ENCODE data around the gene OPCML.
A peak's percentile ranks its signal among the peaks of the same experiment; 100 is the strongest.

Gene OPCML

DNA sequence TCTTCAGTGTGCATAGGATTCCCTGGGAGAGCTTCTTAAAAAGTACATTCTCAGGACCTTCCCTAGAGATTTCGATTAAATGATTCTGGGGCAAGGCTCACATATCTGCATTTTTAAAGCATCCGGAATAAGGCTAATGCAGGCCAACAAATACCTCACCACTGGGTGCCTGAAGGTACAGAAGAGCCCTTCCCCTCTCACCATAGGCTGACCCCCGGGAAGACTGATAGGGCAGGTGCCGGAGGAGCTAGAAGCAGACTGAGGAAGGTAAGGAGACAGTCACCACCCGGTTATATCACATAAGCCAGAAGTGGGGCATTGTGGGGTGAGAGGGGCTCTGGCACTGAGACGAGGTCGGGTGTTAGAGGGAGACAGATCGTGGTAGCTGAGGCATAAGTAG lies 1102.6 kb downstream of the OPCML start:
- H3K27me3 Mint-ChIP-seq (ENCODE audit: low read depth), result peaks cover 8% of the 10 kb centered on the region
- H3K27ac Mint-ChIP-seq, result peak overlapping the region in 1 of 3 experiments; percentile 83
- H3K36me3 Mint-ChIP-seq (ENCODE audit: low read depth), result no peaks in the 10 kb centered on the region
- TF ChIP-seq, protein P1, sequence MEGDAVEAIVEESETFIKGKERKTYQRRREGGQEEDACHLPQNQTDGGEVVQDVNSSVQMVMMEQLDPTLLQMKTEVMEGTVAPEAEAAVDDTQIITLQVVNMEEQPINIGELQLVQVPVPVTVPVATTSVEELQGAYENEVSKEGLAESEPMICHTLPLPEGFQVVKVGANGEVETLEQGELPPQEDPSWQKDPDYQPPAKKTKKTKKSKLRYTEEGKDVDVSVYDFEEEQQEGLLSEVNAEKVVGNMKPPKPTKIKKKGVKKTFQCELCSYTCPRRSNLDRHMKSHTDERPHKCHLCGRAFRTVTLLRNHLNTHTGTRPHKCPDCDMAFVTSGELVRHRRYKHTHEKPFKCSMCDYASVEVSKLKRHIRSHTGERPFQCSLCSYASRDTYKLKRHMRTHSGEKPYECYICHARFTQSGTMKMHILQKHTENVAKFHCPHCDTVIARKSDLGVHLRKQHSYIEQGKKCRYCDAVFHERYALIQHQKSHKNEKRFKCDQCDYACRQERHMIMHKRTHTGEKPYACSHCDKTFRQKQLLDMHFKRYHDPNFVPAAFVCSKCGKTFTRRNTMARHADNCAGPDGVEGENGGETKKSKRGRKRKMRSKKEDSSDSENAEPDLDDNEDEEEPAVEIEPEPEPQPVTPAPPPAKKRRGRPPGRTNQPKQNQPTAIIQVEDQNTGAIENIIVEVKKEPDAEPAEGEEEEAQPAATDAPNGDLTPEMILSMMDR (IDR thresholded peaks at IDR 0.05; ENCODE audit: unreplicated experiment in 3 of 3), result no peak
- no peak overlapping the region for H3K4me3 Mint-ChIP-seq
- H3K4me1 Mint-ChIP-seq, result peaks cover 40% of the 10 kb centered on the region
- H3K9me3 Mint-ChIP-seq, result no peaks in the 10 kb centered on the region

DNA sequence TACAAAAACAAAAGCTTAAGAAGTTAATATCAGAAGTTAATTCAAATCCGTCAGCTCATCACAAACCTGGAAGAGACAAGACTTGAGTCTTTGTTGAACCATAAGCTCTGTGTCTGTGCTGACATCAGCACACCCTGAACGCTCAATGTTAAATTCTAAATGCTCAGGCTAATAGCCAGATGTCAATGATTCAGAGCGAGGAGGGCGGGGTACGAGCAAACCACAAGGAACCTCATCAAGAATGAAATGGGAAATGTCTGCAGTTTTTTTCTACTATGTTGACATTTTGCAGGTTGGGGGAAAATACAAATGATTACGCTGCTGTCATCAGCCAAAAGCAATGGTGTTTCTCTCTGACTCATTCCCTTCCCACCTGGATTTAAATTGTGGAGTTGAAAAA lies 1104.7 kb downstream of the OPCML start:
- no peak overlapping the region for H3K27ac Mint-ChIP-seq
- no peaks in the 10 kb centered on the region for H3K9me3 Mint-ChIP-seq
- TF ChIP-seq, protein P1 (IDR thresholded peaks at IDR 0.05; ENCODE audit: unreplicated experiment in 3 of 3), result no peak
- no peak overlapping the region for H3K4me3 Mint-ChIP-seq
- peaks cover 12% of the 10 kb centered on the region for H3K27me3 Mint-ChIP-seq (ENCODE audit: low read depth)
- no peaks in the 10 kb centered on the region for H3K36me3 Mint-ChIP-seq (ENCODE audit: low read depth)
- H3K4me1 Mint-ChIP-seq, result peaks cover 40% of the 10 kb centered on the region

DNA sequence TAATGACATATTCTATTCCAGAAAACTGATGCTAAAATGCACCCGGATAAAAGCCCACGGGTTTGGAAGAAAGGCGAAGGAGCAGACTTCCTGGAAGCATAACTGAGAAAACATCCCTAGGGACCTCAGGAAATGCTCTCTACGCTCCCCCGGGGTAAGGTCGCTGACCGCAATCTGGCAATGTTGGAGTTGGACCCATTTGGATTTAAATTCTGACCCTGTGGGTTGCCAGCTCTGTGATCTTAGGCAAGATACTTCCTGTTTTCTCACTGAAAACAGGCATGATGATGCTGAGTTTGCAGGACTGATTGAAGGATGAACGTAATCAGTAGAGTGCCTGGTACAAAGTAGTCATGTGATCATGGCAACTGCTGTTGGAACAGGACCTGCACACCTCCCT lies 1107.9 kb downstream of the OPCML start:
- Mint-ChIP-seq H3K4me1 (peaks cover 19% of the 10 kb centered on the region), H3K9me3 (no peaks in the 10 kb centered on the region), H3K27me3 (ENCODE audit: low read depth) (peaks cover 11% of the 10 kb centered on the region), H3K27ac (no peak overlapping the region), H3K36me3 (ENCODE audit: low read depth) (no peaks in the 10 kb centered on the region), H3K4me3 (no peak overlapping the region)
- TF ChIP-seq, protein P1 (IDR thresholded peaks at IDR 0.05; ENCODE audit: unreplicated experiment in 3 of 3), result no peak

DNA sequence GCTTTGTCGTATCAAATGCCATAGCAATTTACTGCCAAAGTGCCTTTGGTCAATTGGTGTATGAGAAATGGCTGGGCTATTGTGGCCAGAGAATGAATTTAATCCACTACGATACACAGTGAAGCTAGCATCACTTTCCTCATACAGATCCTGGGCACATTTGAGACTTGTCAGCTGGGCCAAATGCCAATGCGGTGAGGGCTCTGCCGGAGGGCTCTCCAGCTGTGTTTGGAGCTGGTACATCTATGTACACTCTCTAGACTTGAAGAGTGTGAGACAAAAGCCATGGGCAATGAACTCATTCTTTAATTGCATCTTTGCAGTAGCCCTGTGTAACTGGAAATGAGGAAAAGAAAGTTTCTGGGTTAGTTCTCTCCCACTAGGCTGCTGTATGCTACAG lies 1109.0 kb downstream of the OPCML start:
- no peak overlapping the region for H3K4me3 Mint-ChIP-seq
- no peaks in the 10 kb centered on the region for H3K9me3 Mint-ChIP-seq
- peaks cover 10% of the 10 kb centered on the region for H3K27me3 Mint-ChIP-seq (ENCODE audit: low read depth)
- TF ChIP-seq, protein P1 (IDR thresholded peaks at IDR 0.05; ENCODE audit: unreplicated experiment in 3 of 3), result no peak
- H3K4me1 Mint-ChIP-seq, result peaks cover 8% of the 10 kb centered on the region
- H3K27ac Mint-ChIP-seq, result no peak overlapping the region
- peaks cover 4% of the 10 kb centered on the region for H3K36me3 Mint-ChIP-seq (ENCODE audit: low read depth)

DNA sequence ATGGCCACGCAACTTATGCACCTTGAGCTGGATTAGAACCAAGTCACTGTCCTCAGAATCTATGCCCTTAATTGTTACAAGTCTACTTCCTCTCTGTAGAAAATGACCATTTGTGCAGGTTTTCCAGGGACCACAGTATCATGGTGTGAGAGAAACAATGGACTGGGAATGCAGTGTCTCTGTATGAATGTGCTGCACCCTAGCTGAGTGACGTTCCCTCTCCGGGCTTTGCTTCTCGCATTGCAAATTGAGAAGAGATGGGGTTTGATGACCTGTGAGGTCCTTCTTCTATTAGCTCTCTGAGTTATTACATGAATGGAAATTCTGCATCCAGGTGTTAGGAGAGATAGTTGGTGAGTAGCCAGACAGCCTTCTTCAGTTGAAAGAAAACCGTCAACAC lies 1109.6 kb downstream of the OPCML start:
- peaks cover 10% of the 10 kb centered on the region for H3K27me3 Mint-ChIP-seq (ENCODE audit: low read depth)
- peaks cover 4% of the 10 kb centered on the region for H3K36me3 Mint-ChIP-seq (ENCODE audit: low read depth)
- no peak overlapping the region for H3K4me3 Mint-ChIP-seq
- TF ChIP-seq, protein P1 (IDR thresholded peaks at IDR 0.05; ENCODE audit: unreplicated experiment in 3 of 3), result no peak
- no peaks in the 10 kb centered on the region for H3K9me3 Mint-ChIP-seq
- peaks cover 2% of the 10 kb centered on the region for H3K4me1 Mint-ChIP-seq
- H3K27ac Mint-ChIP-seq, result no peak overlapping the region

DNA sequence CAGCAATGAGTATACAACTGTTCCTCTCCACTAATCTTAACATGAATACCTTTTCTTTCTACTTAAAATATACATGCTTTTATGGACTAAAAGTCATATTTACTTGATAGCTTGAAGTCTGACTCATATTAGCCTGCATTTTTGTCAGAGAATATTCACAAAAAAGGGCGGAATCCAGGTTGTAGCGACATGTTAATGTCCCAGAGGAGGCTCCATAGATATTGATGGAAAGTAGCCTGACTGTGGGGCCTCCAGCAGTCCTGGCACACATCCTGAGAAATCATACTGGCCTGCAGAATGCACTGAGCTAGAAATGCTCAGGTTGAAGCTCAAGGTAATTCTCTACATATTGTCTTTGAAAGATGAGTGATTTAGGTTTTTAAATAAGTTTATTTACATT lies 1110.7 kb downstream of the OPCML start:
- Mint-ChIP-seq H3K4me1 (no peaks in the 10 kb centered on the region), H3K27ac (no peak overlapping the region), H3K4me3 (no peak overlapping the region), H3K36me3 (ENCODE audit: low read depth) (peaks cover 4% of the 10 kb centered on the region), H3K9me3 (no peaks in the 10 kb centered on the region), H3K27me3 (ENCODE audit: low read depth) (peaks cover 10% of the 10 kb centered on the region)
- TF ChIP-seq, protein P1 (IDR thresholded peaks at IDR 0.05; ENCODE audit: unreplicated experiment in 3 of 3), result no peak
